Thoracic aorta (tissue), 2 donors: ENCODE data around the gene ZNF365. TPM values are rescaled to one million over a fixed set of nuclear protein-coding genes. Genes with fewer than 3 reads are reported as not detected.
"Not testable (repeated sequence)": the region's sequence is repeated elsewhere in the genome, so short reads cannot be mapped to it uniquely, and the experiment has no call there.

Source experiments
- ATAC-seq: fragments of 150-250 bp; one replicate; pipeline ENCODE4 v1.8.0; 2017; ENCODE audit warnings: low read depth; ENCODE audit not compliant: insufficient number of reproducible peaks, low FRiP score
- DNase-seq: peaks from one replicate; pipeline ENCODE4 v3.0.0-alpha.2; 2020; ENCODE audit warnings: low spot score
- H3K27ac ChIP-seq, 2 donors: fragments of 200-600 bp; sonication (generic); 1 replicate in 1 of 2; 2 replicates in 1 of 2; pipeline ENCODE4 v1.5.1; 2016; ENCODE audit warnings: mild to moderate bottlenecking in 2 of 2, moderate library complexity in 2 of 2
- H3K27me3 ChIP-seq: fragments of 200-600 bp; sonication (generic); replicated peaks from 2 replicates; pipeline ENCODE4 v1.6.0; 2016; ENCODE audit warnings: mild to moderate bottlenecking; ENCODE audit not compliant: insufficient read depth
- H3K36me3 ChIP-seq: fragments of 200-600 bp; sonication (generic); one replicate; pipeline ENCODE4 v1.5.1; 2016
- H3K4me1 ChIP-seq, 2 donors: fragments of 200-600 bp; sonication (generic); 1 replicate in 1 of 2; 2 replicates in 1 of 2; pipeline versions ENCODE4 v1.5.1 to v1.6.0; 2016; ENCODE audit warnings: low read depth in 2 of 2, mild to moderate bottlenecking in 1 of 2; ENCODE audit not compliant: control insufficient read depth in 1 of 2
- H3K4me3 ChIP-seq: fragments of 200-600 bp; sonication (generic); 2 replicates; pipeline ENCODE4 v1.5.1; 2016; ENCODE audit warnings: mild to moderate bottlenecking
- H3K9me3 ChIP-seq: fragments of 200-600 bp; sonication (generic); 2 replicates; pipeline ENCODE4 v1.5.1; 2016
- total RNA-seq, 2 donors: library from RNA; depleted of rRNA; stranded (reverse); fragments of >200 nt; gene quantifications; one replicate each; pipeline versions ENCODE4 v1.1.0 to v1.2.3, GENCODE V29; 2016
- TF ChIP-seq, protein P1 (sequence below): fragments of 200-600 bp; sonication (generic); IDR thresholded peaks from one replicate; pipeline ENCODE4 v1.5.1; 2019; ENCODE audit warnings: antibody characterized with exemption

The ZNF365 gene
- total RNA-seq, 2 donors from 2014 or later: 2.2 to 6.4 TPM

DNA sequence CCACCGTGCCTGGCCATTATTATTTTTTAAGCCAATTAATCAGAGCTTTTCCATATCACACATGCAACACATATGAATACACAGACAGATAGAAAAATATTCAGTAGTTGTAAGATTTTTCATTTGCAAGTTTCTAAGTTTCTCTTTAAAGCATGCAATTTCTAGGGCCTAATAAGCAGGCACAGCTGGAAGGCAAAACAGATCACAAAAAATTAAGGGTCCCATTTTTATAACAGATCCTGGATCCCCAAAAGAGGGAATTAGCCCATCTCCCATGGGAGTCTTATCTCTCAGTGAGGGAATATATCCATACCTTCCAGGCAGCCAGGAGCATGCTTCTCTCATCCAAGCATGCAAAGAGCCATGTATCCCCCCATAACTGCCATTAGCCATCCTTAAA lies 31.2 kb upstream of the ZNF365 start:
- TF ChIP-seq, protein P1, sequence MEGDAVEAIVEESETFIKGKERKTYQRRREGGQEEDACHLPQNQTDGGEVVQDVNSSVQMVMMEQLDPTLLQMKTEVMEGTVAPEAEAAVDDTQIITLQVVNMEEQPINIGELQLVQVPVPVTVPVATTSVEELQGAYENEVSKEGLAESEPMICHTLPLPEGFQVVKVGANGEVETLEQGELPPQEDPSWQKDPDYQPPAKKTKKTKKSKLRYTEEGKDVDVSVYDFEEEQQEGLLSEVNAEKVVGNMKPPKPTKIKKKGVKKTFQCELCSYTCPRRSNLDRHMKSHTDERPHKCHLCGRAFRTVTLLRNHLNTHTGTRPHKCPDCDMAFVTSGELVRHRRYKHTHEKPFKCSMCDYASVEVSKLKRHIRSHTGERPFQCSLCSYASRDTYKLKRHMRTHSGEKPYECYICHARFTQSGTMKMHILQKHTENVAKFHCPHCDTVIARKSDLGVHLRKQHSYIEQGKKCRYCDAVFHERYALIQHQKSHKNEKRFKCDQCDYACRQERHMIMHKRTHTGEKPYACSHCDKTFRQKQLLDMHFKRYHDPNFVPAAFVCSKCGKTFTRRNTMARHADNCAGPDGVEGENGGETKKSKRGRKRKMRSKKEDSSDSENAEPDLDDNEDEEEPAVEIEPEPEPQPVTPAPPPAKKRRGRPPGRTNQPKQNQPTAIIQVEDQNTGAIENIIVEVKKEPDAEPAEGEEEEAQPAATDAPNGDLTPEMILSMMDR: no peak
- Histone ChIP-seq H3K36me3 (no peaks in the 10 kb centered on the region), H3K4me3 (no peak overlapping the region), H3K27me3 (no peaks in the 10 kb centered on the region), H3K4me1 (no peaks in the 10 kb centered on the region), H3K9me3 (peaks cover 13% of the 10 kb centered on the region), H3K27ac (no peak overlapping the region)
- no peak for DNase-seq
- ATAC-seq: no peak

DNA sequence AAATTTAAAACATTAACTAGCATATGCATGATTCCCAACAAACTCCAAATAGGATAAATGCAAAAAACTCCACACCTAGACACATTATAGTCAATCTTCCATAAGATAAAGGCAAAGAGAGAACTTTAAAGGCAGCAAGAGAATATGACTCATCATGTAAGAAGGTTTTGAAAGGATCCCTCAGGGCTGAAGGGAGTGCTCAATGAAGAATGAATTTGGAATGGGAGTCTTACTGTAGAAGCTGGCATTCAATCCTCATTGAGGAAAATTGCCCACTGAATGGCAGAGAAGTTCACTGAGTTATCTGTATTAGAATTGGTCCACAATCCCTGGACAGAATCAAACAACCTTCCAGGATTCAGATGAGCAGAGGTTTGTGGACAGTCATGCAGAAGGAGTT lies 26.1 kb upstream of the ZNF365 start:
- TF ChIP-seq, protein P1: no peak
- ATAC-seq (no peak), DNase-seq (no peak)
- H3K27me3 ChIP-seq: no peaks in the 10 kb centered on the region
- no peak overlapping the region for H3K4me3 ChIP-seq
- no peaks in the 10 kb centered on the region for H3K4me1 ChIP-seq
- H3K9me3 ChIP-seq: peaks cover 9% of the 10 kb centered on the region
- H3K36me3 ChIP-seq: no peaks in the 10 kb centered on the region
- no peak overlapping the region for H3K27ac ChIP-seq

DNA sequence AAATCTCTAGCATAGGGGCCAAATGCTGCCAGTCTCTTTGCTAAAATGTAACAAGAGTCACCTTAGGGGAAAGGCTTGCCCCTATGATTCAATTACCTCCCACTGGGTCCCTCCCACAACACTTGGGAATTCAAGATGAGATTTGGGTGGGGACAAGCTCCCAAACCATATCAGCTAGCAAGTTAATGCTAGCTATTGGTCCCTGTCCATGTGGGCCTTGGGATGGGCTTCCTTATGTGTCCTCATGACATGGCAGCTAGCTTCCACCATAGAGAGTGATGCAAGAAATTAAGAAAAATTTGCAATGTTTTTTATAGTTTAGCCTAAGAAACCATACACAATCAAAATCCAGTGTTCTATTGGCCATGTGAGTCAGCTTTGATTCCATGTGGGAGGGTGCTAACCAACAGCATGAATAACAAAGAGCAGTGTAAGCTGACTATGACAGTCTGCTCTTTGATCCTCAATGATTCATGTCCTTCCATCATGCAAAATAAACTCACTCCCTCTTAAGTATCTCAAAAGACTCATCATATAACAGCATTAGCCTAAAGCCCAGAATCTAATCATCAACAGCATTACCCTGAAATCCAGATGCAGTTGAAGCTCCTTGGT lies 21.7 kb upstream of the ZNF365 start:
- DNase-seq (no peak), ATAC-seq (no peak)
- TF ChIP-seq, protein P1: no peak
- Histone ChIP-seq H3K27me3 (no peaks in the 10 kb centered on the region), H3K36me3 (no peaks in the 10 kb centered on the region), H3K27ac (no peak overlapping the region), H3K4me1 (no peaks in the 10 kb centered on the region), H3K9me3 (peaks cover 7% of the 10 kb centered on the region), H3K4me3 (no peak overlapping the region)

DNA sequence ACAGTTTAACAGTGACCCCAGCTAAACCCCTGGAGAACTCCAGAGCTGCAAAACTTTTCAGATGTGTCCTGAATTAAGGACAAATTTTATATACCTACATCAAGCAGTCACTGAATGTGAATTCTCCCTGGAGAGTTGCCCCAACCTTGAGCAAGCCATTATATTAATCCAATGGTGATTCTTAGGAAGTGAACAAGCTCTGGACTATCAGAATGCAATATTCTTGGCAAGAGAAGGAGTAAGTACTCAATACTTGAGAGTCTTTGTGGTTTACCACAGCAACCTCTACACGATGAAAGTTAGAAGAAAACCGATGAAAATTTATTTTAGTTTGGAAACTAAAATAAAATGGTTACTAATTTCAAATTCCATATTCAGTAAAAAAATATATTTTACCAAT lies 19.3 kb upstream of the ZNF365 start:
- DNase-seq (no peak), ATAC-seq (no peak)
- H3K9me3 ChIP-seq: no peaks in the 10 kb centered on the region
- TF ChIP-seq, protein P1: no peak
- H3K36me3 ChIP-seq: no peaks in the 10 kb centered on the region
- H3K27ac ChIP-seq: no peak overlapping the region
- no peak overlapping the region for H3K4me3 ChIP-seq
- no peaks in the 10 kb centered on the region for H3K4me1 ChIP-seq
- no peaks in the 10 kb centered on the region for H3K27me3 ChIP-seq

DNA sequence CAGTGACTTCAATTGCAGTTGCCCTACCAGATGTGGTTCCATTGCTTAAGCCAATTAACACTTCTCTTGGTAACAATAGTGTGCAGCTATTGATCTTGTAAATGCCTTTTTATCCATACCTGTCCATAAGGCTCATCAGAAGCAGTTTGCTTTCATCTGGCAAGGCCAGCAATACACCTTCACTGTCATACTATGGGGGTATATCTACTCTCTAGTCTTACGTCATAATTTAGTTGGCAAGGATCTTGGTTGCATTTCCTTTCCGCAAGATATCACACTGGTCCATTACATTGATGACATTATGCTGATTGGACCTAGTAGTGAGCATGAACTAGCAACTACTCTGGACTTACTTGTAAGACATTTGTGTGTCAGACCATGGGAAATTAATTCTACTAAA lies 17.7 kb upstream of the ZNF365 start:
- Histone ChIP-seq H3K27ac (no peak overlapping the region), H3K9me3 (no peaks in the 10 kb centered on the region), H3K4me3 (no peak overlapping the region), H3K27me3 (no peaks in the 10 kb centered on the region), H3K4me1 (no peaks in the 10 kb centered on the region), H3K36me3 (no peaks in the 10 kb centered on the region)
- DNase-seq (no peak), ATAC-seq (no peak)
- TF ChIP-seq, protein P1: no peak

DNA sequence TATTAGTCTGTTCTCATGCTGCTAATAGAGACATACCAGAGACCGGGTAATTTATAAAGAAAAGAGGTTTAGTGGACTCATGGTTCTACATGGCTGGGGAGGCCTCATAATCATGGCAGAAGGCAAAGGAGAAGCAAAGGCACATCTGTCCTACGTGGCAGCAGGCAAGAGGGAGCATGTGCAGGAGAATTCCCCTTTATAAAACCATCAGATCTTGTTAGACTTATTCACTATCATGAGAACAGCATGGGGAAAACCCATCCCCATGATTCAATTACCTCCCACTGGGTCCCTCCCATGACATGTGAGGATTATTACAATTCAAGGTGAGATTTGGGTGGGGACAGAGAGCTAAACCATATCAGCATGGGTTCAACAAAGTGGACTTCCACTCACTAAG lies 16.0 kb upstream of the ZNF365 start:
- not testable (repeated sequence) for H3K4me1 ChIP-seq, H3K36me3 ChIP-seq, DNase-seq, H3K4me3 ChIP-seq, H3K27ac ChIP-seq, H3K27me3 ChIP-seq, ATAC-seq, H3K9me3 ChIP-seq
